CD4-positive, alpha-beta T cell treated with Interleukin-6 at 100 ng/mL for 8 hours (primary cell): ENCODE results near the gene NKX1-1.

Experiments
- DNase-seq: peaks from one replicate; pipeline ENCODE4 v3.0.0-alpha.2; 2020; ENCODE audit warnings: mixed read lengths, low spot score

The NKX1-1 gene

GRCh38 chr4:1385373-1386340, 20.6 kb downstream of the NKX1-1 start:
- DNase-seq: no peak

GRCh38 chr4:1384675-1385372, 21.4 kb downstream of the NKX1-1 start:
- DNase-seq: no peak

- DNase-seq: no peak
Observed at GRCh38 chr4:1383728-1384591, 22.3 kb downstream of the NKX1-1 start.

- no peak for DNase-seq
Observed at GRCh38 chr4:1382776-1383727, 23.2 kb downstream of the NKX1-1 start.

- DNase-seq: no peak
Observed at GRCh38 chr4:1381944-1382541, 24.2 kb downstream of the NKX1-1 start.

- no peak for DNase-seq
Observed at GRCh38 chr4:1381181-1381621, 25.0 kb downstream of the NKX1-1 start.

GRCh38 chr4:1380368-1381151, 25.7 kb downstream of the NKX1-1 start:
- DNase-seq: no peak

- DNase-seq: no peak
Observed at GRCh38 chr4:1379801-1380331, 26.4 kb downstream of the NKX1-1 start.

GRCh38 chr4:1379351-1379781, 26.9 kb downstream of the NKX1-1 start:
- DNase-seq: no peak

- no peak for DNase-seq
Observed at GRCh38 chr4:1378559-1379231, 27.5 kb downstream of the NKX1-1 start.

- no peak for DNase-seq
Observed at GRCh38 chr4:1377606-1378261, 28.5 kb downstream of the NKX1-1 start.

- no peak for DNase-seq
Observed at GRCh38 chr4:1376841-1377605, 29.2 kb downstream of the NKX1-1 start.

GRCh38 chr4:1376391-1376840, 29.8 kb downstream of the NKX1-1 start:
- no peak for DNase-seq

GRCh38 chr4:1375761-1376322, 30.4 kb downstream of the NKX1-1 start:
- DNase-seq: no peak

GRCh38 chr4:1375051-1375721, 31.1 kb downstream of the NKX1-1 start:
- no peak for DNase-seq

GRCh38 chr4:1374706-1375045, 31.6 kb downstream of the NKX1-1 start:
- DNase-seq: no peak
